Inflammatory macrophage treated with lipopolysaccharide for 1 hour (primary cell): ENCODE results near the gene PLD1.

Experiments used
- DNase-seq, 2 donors: peaks; one replicate each; pipeline ENCODE4 v3.0.0-alpha.2; 2020 to 2022

PLD1 gene

GRCh38 chr3:171838218-171838720 is 28.0 kb upstream of the PLD1 start:
- peak in 1 of 2 donors; percentile 61 for DNase-seq

- DNase-seq: no peak
Measured at GRCh38 chr3:171837698-171838097, 27.4 kb upstream of the PLD1 start.

GRCh38 chr3:171836855-171837254 is 26.6 kb upstream of the PLD1 start:
- DNase-seq: no peak

GRCh38 chr3:171835613-171836012 is 25.3 kb upstream of the PLD1 start:
- DNase-seq: no peak

- peak; percentile 75 to 83 for DNase-seq
Measured at GRCh38 chr3:171835116-171835515, 24.8 kb upstream of the PLD1 start.

- DNase-seq: no peak
Measured at GRCh38 chr3:171834461-171834801, 24.1 kb upstream of the PLD1 start.

- DNase-seq: peak; percentile 57 to 65
Measured at GRCh38 chr3:171833789-171834460, 23.6 kb upstream of the PLD1 start.

- no peak for DNase-seq
Measured at GRCh38 chr3:171832989-171833388, 22.7 kb upstream of the PLD1 start.

- no peak for DNase-seq
Measured at GRCh38 chr3:171831936-171832335, 21.7 kb upstream of the PLD1 start.

GRCh38 chr3:171830518-171830875 is 20.2 kb upstream of the PLD1 start:
- DNase-seq: no peak

GRCh38 chr3:171829841-171830517 is 19.7 kb upstream of the PLD1 start:
- peak; percentile 45 to 60 for DNase-seq

- peak; percentile 57 to 67 for DNase-seq
Measured at GRCh38 chr3:171828902-171829770, 18.9 kb upstream of the PLD1 start.

GRCh38 chr3:171827836-171828458 is 17.7 kb upstream of the PLD1 start:
- no peak for DNase-seq

- no peak for DNase-seq
Measured at GRCh38 chr3:171827385-171827784, 17.1 kb upstream of the PLD1 start.

- DNase-seq: peak; percentile 96 to 99
Measured at GRCh38 chr3:171825222-171825828, 15.0 kb upstream of the PLD1 start.

GRCh38 chr3:171824824-171825221 is 14.5 kb upstream of the PLD1 start:
- peak; percentile 63 to 89 for DNase-seq

GRCh38 chr3:171824116-171824515 is 13.8 kb upstream of the PLD1 start:
- DNase-seq: peak; percentile 60 to 78

- no peak for DNase-seq
Measured at GRCh38 chr3:171822431-171823106, 12.3 kb upstream of the PLD1 start.

- no peak for DNase-seq
Measured at GRCh38 chr3:171821778-171822358, 11.6 kb upstream of the PLD1 start.

GRCh38 chr3:171821044-171821443 is 10.8 kb upstream of the PLD1 start:
- no peak for DNase-seq

- DNase-seq: no peak
Measured at GRCh38 chr3:171817074-171817800, 7.0 kb upstream of the PLD1 start.
